AG04449 (cell line): Measurements from ENCODE around the gene TKT.

ENCODE experiments used
- CTCF ChIA-PET: fragments of 350-600 bp; formaldehyde crosslinking; extraction: SDS; loops from one replicate; lab custom pipeline; 2021; ENCODE audit warnings: antibody characterized with exemption; lab: Yijun Ruan, JAX
- POLR2A ChIA-PET: fragments of 400-600, 350-600 bp; formaldehyde crosslinking; extraction: SDS; loops from one replicate; lab custom pipeline; 2020; ENCODE audit warnings: antibody characterized with exemption, inconsistent platforms; lab: Yijun Ruan, JAX
- DNase-seq: peaks from one replicate; pipeline ENCODE4 v3.0.0-alpha.2; 2010; ENCODE audit warnings: low read depth, low spot score
- H3K4me3 ChIP-seq: 2 replicates; pipeline ENCODE4 v1.5.1; 2011; ENCODE audit warnings: low read depth, mild to moderate bottlenecking, control low read depth, low read length
- CTCF ChIP-seq: IDR thresholded peaks from one replicate; pipeline ENCODE4 v1.5.1; 2011; ENCODE audit warnings: mild to moderate bottlenecking, moderate library complexity, low read length, control low read depth, inconsistent platforms; ENCODE audit not compliant: insufficient read depth; ENCODE audit errors: missing control alignments

The TKT gene

GRCh38 chr3:53191836-53192480 lies 63.9 kb downstream of the TKT start:
- CTCF ChIA-PET: interaction anchor here (0.9 to 7.0 kb wide), 7 partner anchors 15 to 118 kb away, joined by 3 to 77 read pairs (median 4); partner anchors contain the start of gene PRKCD
- no peak for DNase-seq
- H3K4me3 ChIP-seq: no peak overlapping the region
- POLR2A ChIA-PET: no interaction called here
- no peak for TF ChIP-seq CTCF

- ChIA-PET CTCF (interaction anchor here (0.9 to 7.0 kb wide), 5 partner anchors 17 to 78 kb away, joined by 3 to 77 read pairs (median 4); no protein-coding TSS in a partner anchor), POLR2A (no interaction called here)
- no peak overlapping the region for H3K4me3 ChIP-seq
- no peak for TF ChIP-seq CTCF
- no peak for DNase-seq
Observed at GRCh38 chr3:53190659-53191058, 65.2 kb downstream of the TKT start.

DNA sequence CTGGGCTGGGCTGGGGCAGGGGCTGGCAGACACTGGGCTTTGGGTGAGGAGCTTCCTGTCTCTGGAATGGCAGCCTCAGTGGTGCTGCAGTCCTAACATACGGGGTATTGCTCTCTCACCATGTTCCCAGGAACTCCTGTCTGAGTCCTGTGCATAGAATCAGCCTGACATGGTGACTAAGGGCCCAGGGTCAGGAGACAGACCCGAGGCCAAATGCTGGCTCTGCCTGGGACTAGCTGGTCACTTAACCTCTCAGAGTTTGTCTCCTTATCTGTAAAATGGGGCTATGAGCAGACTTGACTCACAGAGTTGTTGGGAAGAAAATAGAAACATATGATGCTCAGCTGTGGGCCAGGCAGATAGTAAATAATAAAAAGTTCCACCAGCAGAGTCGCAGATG lies 66.5 kb downstream of the TKT start:
- no peak for DNase-seq
- no peak overlapping the region for H3K4me3 ChIP-seq
- ChIA-PET CTCF (interaction anchor here (0.8 to 7.0 kb wide), 5 partner anchors 9 to 79 kb away, joined by 3 to 77 read pairs (median 5); no protein-coding TSS in a partner anchor), POLR2A (no interaction called here)
- TF ChIP-seq CTCF: no peak

DNA sequence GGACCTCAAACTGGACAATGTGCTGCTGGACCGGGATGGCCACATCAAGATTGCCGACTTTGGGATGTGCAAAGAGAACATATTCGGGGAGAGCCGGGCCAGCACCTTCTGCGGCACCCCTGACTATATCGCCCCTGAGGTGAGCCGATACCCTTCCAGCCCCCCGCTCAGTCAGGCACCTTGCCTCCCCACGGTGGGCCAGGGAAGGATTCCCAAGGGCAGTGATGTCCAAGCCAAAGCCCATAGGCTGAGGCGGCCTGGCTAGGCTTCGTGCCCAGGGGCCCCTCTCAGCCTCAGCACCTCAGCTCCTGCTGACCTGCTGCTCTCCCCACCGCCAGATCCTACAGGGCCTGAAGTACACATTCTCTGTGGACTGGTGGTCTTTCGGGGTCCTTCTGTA lies 67.1 kb downstream of the TKT start:
- ChIA-PET POLR2A (no interaction called here), CTCF (interaction anchor here (1.2 to 7.0 kb wide), 3 partner anchors 8 to 74 kb away, joined by 6 to 77 read pairs (median 16); no protein-coding TSS in a partner anchor)
- no peak for TF ChIP-seq CTCF
- H3K4me3 ChIP-seq: no peak overlapping the region
- no peak for DNase-seq

GRCh38 chr3:53188136-53188685 lies 67.6 kb downstream of the TKT start:
- ChIA-PET POLR2A (no interaction called here), CTCF (interaction anchor here (2.1 to 7.0 kb wide), 2 partner anchors 8 to 55 kb away, joined by 16 to 77 read pairs; no protein-coding TSS in a partner anchor)
- TF ChIP-seq CTCF: no peak
- no peak for DNase-seq
- H3K4me3 ChIP-seq: no peak overlapping the region

- ChIA-PET POLR2A (no interaction called here), CTCF (interaction anchor here (2.1 to 7.0 kb wide), 2 partner anchors 9 to 54 kb away, joined by 16 to 77 read pairs; no protein-coding TSS in a partner anchor)
- TF ChIP-seq CTCF: no peak
- no peak overlapping the region for H3K4me3 ChIP-seq
- DNase-seq: no peak
Observed at GRCh38 chr3:53187430-53187829, 68.4 kb downstream of the TKT start.
